ENCODE results near the gene MYL11. TPM values are rescaled to one million over a fixed set of nuclear protein-coding genes. Genes with fewer than 3 reads are reported as not detected.

MYL11 gene
- polyA plus RNA-seq, 1 donor (not counting 4 experiments of a cell fraction or from before 2014, with no cell fraction given) = not detected

DNA sequence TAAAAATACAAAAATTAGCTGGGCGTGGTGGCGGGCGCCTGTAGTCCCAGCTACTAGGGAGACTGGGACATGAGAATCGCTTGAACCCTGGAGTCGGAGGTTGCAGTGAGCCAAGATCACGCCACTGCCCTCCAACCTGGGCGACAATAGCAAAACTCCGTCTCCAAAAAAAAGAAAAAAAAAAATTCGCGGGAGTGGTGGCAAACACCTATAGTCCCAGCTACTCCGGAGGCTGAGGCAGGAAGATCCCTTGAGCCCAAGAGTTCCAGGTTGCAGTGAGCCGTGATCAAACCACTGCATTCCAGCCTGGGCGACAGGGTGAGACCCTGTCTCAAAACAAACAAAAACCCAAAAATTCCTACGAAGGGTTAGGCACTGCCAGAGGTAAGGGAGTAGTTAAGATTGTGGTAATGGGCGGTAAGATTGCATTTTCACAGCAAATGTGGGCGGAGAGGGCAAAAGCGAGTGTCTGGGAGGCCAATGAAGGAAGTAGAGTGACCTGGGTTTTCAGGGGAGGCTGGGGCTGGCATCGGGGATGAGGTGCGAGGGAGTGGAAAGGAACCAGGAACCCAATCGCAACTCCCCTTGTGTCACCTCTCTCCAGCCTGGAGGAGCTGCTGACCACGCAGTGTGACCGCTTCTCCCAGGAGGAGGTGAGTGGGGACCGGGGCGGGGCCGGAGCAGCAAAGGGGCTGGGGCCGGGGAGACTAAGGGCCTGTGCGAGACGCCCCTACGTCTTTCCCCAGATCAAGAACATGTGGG lies 2.6 kb downstream of the MYL11 start:
- H3K9ac ChIP-seq (ENCODE audit: control insufficient read depth, extremely low read depth, insufficient read depth, low read length) = peak overlapping the region; percentile 89
- FAIRE-seq (no peak), DNase-seq (ENCODE audit: low read depth, low spot score) (no peak)
- H3K27ac ChIP-seq (ENCODE audit: control insufficient read depth, insufficient read depth, low read length) = peak overlapping the region; percentile 90
- H3K36me3 ChIP-seq (ENCODE audit: control insufficient read depth in 2 of 2, extremely low read depth in 1 of 2, insufficient read depth in 2 of 2, low read length in 2 of 2) = peaks cover 0 to 2% of the 10 kb centered on the region in 2 experiments
- H3K9me3 ChIP-seq (ENCODE audit: control insufficient read depth, low read depth, low read length) = no peaks in the 10 kb centered on the region
- no peak for TF ChIP-seq EZH2 (IDR thresholded peaks at IDR 0.05; ENCODE audit: low read length)
- TF ChIP-seq CTCF (optimal IDR thresholded peaks at IDR 0.05 in 1 of 3, IDR thresholded peaks at IDR 0.05 in 1 of 3, conservative IDR thresholded peaks at IDR 0.05 in 1 of 3; ENCODE audit: extremely low read depth in 1 of 3, insufficient read depth in 2 of 3, low read length in 3 of 3) = no peak
- peak overlapping the region; percentile 93 for H2AFZ ChIP-seq (ENCODE audit: control insufficient read depth, low read length)
- dilution Hi-C loops (cut with MboI; ENCODE audit: extremely low pct_ligation_motif_present, low sequenced_read_pairs) = no loop called here
- H4K20me1 ChIP-seq (ENCODE audit: control insufficient read depth, extremely low read depth, insufficient read depth, low read length) = no peaks in the 10 kb centered on the region
- peak overlapping the region; percentile 85 for H3K4me2 ChIP-seq (ENCODE audit: control insufficient read depth, extremely low read depth, insufficient read depth, low read depth, low read length)
- peaks cover 9% of the 10 kb centered on the region for H3K4me1 ChIP-seq (ENCODE audit: control insufficient read depth, extremely low read depth, insufficient read depth, low read length)
- H3K4me3 ChIP-seq (ENCODE audit: control insufficient read depth in 2 of 3, extremely low read depth in 1 of 3, insufficient read depth in 2 of 3, low read depth in 1 of 3, low read length in 3 of 3) = peak overlapping the region; percentile 42 to 81 (median 77)
- no peaks in the 10 kb centered on the region for H3K27me3 ChIP-seq (ENCODE audit: control insufficient read depth, extremely low read depth, insufficient read depth, low read length)
- H3K79me2 ChIP-seq (ENCODE audit: control insufficient read depth, insufficient read depth, low read length) = no peaks in the 10 kb centered on the region
- no peaks in the 10 kb centered on the region for H3K9me1 ChIP-seq (ENCODE audit: control insufficient read depth, extremely low read depth, insufficient read depth, low read length)

DNA sequence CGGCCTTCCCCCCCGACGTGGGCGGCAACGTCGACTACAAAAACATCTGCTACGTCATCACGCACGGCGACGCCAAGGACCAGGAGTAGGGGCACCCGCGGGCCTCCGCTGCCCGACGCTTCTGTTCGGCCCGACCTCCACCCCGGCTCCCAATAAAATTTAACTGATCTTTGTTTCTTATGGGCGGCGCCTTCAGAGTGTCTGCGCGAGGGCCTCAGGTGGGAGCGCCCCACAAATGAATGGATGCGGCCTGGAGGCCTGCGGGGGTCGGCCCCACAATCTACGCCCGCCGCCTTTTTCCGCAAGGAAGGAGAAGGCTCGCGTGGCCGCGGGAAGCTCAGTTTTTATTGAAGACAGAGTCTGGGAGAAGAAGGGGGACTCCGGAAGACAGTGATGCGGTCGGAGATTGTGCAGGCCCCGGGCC lies 3.2 kb downstream of the MYL11 start:
- H3K9me1 ChIP-seq (ENCODE audit: control insufficient read depth, extremely low read depth, insufficient read depth, low read length) = no peaks in the 10 kb centered on the region
- FAIRE-seq (no peak), DNase-seq (ENCODE audit: low read depth, low spot score) (no peak)
- peak overlapping the region; percentile 85 for H3K4me2 ChIP-seq (ENCODE audit: control insufficient read depth, extremely low read depth, insufficient read depth, low read depth, low read length)
- peak overlapping the region; percentile 90 for H3K27ac ChIP-seq (ENCODE audit: control insufficient read depth, insufficient read depth, low read length)
- peak overlapping the region; percentile 93 for H2AFZ ChIP-seq (ENCODE audit: control insufficient read depth, low read length)
- H3K4me3 ChIP-seq (ENCODE audit: control insufficient read depth in 2 of 3, extremely low read depth in 1 of 3, insufficient read depth in 2 of 3, low read depth in 1 of 3, low read length in 3 of 3) = peak overlapping the region; percentile 42 to 81 (median 77)
- peaks cover 0 to 2% of the 10 kb centered on the region in 2 experiments for H3K36me3 ChIP-seq (ENCODE audit: control insufficient read depth in 2 of 2, extremely low read depth in 1 of 2, insufficient read depth in 2 of 2, low read length in 2 of 2)
- H3K79me2 ChIP-seq (ENCODE audit: control insufficient read depth, insufficient read depth, low read length) = no peaks in the 10 kb centered on the region
- dilution Hi-C loops (cut with MboI; ENCODE audit: extremely low pct_ligation_motif_present, low sequenced_read_pairs) = no loop called here
- no peaks in the 10 kb centered on the region for H4K20me1 ChIP-seq (ENCODE audit: control insufficient read depth, extremely low read depth, insufficient read depth, low read length)
- H3K4me1 ChIP-seq (ENCODE audit: control insufficient read depth, extremely low read depth, insufficient read depth, low read length) = peaks cover 9% of the 10 kb centered on the region
- TF ChIP-seq EZH2 (IDR thresholded peaks at IDR 0.05; ENCODE audit: low read length) (no peak), CTCF (optimal IDR thresholded peaks at IDR 0.05 in 1 of 3, IDR thresholded peaks at IDR 0.05 in 1 of 3, conservative IDR thresholded peaks at IDR 0.05 in 1 of 3; ENCODE audit: extremely low read depth in 1 of 3, insufficient read depth in 2 of 3, low read length in 3 of 3) (no peak)
- peak overlapping the region; percentile 89 for H3K9ac ChIP-seq (ENCODE audit: control insufficient read depth, extremely low read depth, insufficient read depth, low read length)
- H3K27me3 ChIP-seq (ENCODE audit: control insufficient read depth, extremely low read depth, insufficient read depth, low read length) = no peaks in the 10 kb centered on the region
- no peaks in the 10 kb centered on the region for H3K9me3 ChIP-seq (ENCODE audit: control insufficient read depth, low read depth, low read length)
